GM18505 (cell line): ENCODE results near the gene ERCC3.

Experiments used
- ATAC-seq: cut with Tn5 transposase; IDR thresholded peaks from one replicate; pipeline ENCODE4 v1.9.1; 2021; ENCODE audit not compliant: unreplicated experiment
- POLR2A ChIP-seq: IDR thresholded peaks from 4 replicates; pipeline ENCODE4 v1.6.1; 2011; ENCODE audit warnings: borderline replicate concordance; ENCODE audit not compliant: insufficient read depth, insufficient read length; ENCODE audit errors: extremely low read depth

Gene ERCC3

GRCh38 chr2:127208313-127208712 lies 85.6 kb downstream of the ERCC3 start:
- no peak for ATAC-seq
- TF ChIP-seq POLR2A: no peak
